Lower leg skin (tissue), 4 donors: ENCODE data around the gene SP1. TPM values are rescaled to one million over a fixed set of nuclear protein-coding genes. Genes with fewer than 3 reads are reported as not detected.
A peak's percentile ranks its signal among the peaks of the same experiment; 100 is the strongest.
"Not testable (repeated sequence)": the region's sequence is repeated elsewhere in the genome, so short reads cannot be mapped to it uniquely, and the experiment has no call there.

Experiments
- DNase-seq, 2 donors: peaks; one replicate each; pipeline ENCODE4 v3.0.0-alpha.2; 2019; ENCODE audit warnings: low spot score in 2 of 2
- H3K4me3 ChIP-seq: fragments of 200-600 bp; sonication (generic); 2 replicates; pipeline ENCODE4 v1.5.1; 2017; ENCODE audit warnings: mild to moderate bottlenecking, low read depth; ENCODE audit not compliant: poor library complexity, severe bottlenecking
- CTCF ChIP-seq, 3 donors: fragments of 450-650 bp; IDR thresholded peaks; one replicate each; pipeline ENCODE4 v1.5.1; 2016; ENCODE audit warnings: antibody characterized with exemption in 3 of 3, mild to moderate bottlenecking in 3 of 3, moderate library complexity in 2 of 3
- POLR2A ChIP-seq, 2 donors: fragments of 450-650 bp; IDR thresholded peaks; one replicate each; pipeline ENCODE4 v1.6.1; 2016 to 2017; ENCODE audit warnings: antibody characterized with exemption in 2 of 2, mild to moderate bottlenecking in 1 of 2, moderate library complexity in 1 of 2
- WGBS, 2 donors: methylation state at CpG; one replicate each; pipeline ENCODE4 v1.1.5; 2018; 5-methylcytosine and 5-hydroxymethylcytosine counted together
- intact Hi-C: fragments of 100-400 bp; cut with DNase I; formaldehyde crosslinking; loops from one replicate; pipeline ENCODE4 v1.15.0; 2023; ENCODE audit warnings: low total_unique reads
- total RNA-seq, 4 donors: library from RNA; depleted of rRNA; stranded (reverse); fragments of >200 nt; gene quantifications; one replicate each; pipeline ENCODE4 v1.1.0, GENCODE V29; 2016

The SP1 gene
- total RNA-seq, 4 donors from 2014 or later, result 89.6 to 111 (median 100) TPM

DNA sequence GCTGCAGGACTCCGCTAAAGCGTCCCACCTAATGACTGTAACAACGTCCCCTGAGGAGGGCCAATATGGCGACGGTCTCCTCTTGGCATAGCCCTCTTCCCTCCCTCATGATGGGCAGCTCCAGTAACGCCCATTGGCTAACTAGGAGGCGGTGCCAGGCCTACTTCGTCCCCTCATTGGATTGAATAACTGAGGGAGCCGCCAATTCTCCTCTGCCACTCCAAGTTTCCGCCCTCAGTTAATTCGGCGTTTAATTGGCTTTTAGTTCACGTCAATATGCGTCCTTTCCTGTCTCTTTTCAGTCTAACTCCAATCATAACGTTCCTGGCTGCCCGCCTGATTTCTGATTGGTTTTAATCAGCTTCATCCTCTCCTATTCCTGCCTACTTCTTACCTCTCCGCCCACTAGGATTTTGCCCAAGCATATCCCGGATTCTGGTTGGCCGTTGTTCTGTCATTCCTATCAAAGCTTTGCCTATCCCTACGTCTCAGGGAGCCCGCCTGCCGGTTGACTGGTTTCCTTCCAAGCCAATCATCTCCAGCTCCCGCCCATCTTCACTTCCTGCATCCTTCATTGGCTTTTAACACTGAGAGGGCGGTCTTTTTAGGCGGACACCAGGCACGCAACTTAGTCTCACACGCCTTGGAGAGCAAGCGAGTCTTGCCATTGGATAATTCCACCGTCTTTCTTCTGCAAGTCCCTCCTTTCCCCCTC lies 430 bp upstream of the SP1 start:
- intact Hi-C loops, result no loop called here
- 0 to 1% methylated on average over 29 of the region's 29 CpGs for WGBS, 2 donors
- TF ChIP-seq CTCF (IDR thresholded peaks at IDR 0.05) (no peak), POLR2A (IDR thresholded peaks at IDR 0.05) (peak in 1 of 2 donors; percentile 55)
- no peak overlapping the region for H3K4me3 ChIP-seq
- DNase-seq, result peak; percentile 99 to 100

GRCh38 chr12:53380794-53381730 lies 1.1 kb downstream of the SP1 start:
- 5 to 8% methylated on average over 21 of the region's 21 CpGs for WGBS, 2 donors
- H3K4me3 ChIP-seq, result peak overlapping the region; percentile 18
- intact Hi-C loops, result no loop called here
- TF ChIP-seq CTCF (IDR thresholded peaks at IDR 0.05) (no peak), POLR2A (IDR thresholded peaks at IDR 0.05) (no peak)
- no peak for DNase-seq

- intact Hi-C loops, result no loop called here
- no peak overlapping the region for H3K4me3 ChIP-seq
- 23 to 24% methylated on average over 9 of the region's 9 CpGs for WGBS, 2 donors
- peak in 1 of 2 donors; percentile 54 for DNase-seq
- no peak for TF ChIP-seq POLR2A (IDR thresholded peaks at IDR 0.05)
- TF ChIP-seq CTCF (IDR thresholded peaks at IDR 0.05), result no peak
Measured at GRCh38 chr12:53381731-53382630, 2.0 kb downstream of the SP1 start.

GRCh38 chr12:53383258-53383657 lies 3.3 kb downstream of the SP1 start:
- H3K4me3 ChIP-seq, result no peak overlapping the region
- intact Hi-C loops, result no loop called here
- DNase-seq, result no peak
- no peak for TF ChIP-seq POLR2A (IDR thresholded peaks at IDR 0.05)
- TF ChIP-seq CTCF (IDR thresholded peaks at IDR 0.05), result no peak
- WGBS, 2 donors, result 56 to 69% methylated on average over 2 of the region's 2 CpGs

GRCh38 chr12:53386381-53386780 lies 6.4 kb downstream of the SP1 start:
- H3K4me3 ChIP-seq, intact Hi-C loops, DNase-seq: not testable (repeated sequence)
- 90 to 93% methylated on average over 5 of the region's 5 CpGs for WGBS, 2 donors
